DMS153 (cell line): ENCODE data around the gene SLC39A1.
A peak's percentile ranks its signal among the peaks of the same experiment; 100 is the strongest.

Experiments
- DNase-seq: peaks from one replicate; lab custom pipeline; 2025; lab: John Stamatoyannopoulos, UW

SLC39A1 gene

GRCh38 chr1:153977250-153978240 is 14.2 kb upstream of the SLC39A1 start, which contains the start of gene JTB:
Gene JTB, minus strand, starts transcription at chr1:153977674. Its CDS starts 422 bp downstream, at chr1:153977252.
- peak; percentile 75 for DNase-seq

GRCh38 chr1:153976819-153977249 is 13.5 kb upstream of the SLC39A1 start:
- DNase-seq: no peak

DNA sequence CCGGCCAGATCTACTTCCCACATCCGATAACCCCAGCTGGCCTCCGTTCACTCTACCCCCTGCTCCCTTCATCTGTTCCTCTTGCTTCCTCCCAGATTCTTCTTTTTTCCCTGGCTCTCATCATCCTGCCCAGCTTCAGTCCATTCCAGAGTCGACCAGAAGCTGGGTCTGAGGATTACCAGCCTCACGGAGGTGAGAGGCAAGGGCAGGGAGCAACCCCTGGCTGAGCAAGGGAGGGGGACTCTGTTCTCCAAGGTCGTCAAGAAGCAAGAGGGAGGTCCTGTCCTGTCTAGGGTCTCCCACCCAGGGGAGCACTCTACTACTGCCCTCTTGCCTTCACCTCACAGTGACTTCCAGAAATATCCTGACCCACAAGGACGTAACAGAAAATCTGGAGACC is 10.2 kb upstream of the SLC39A1 start:
- DNase-seq: no peak

GRCh38 chr1:153973071-153973470 is 9.7 kb upstream of the SLC39A1 start:
- no peak for DNase-seq

DNA sequence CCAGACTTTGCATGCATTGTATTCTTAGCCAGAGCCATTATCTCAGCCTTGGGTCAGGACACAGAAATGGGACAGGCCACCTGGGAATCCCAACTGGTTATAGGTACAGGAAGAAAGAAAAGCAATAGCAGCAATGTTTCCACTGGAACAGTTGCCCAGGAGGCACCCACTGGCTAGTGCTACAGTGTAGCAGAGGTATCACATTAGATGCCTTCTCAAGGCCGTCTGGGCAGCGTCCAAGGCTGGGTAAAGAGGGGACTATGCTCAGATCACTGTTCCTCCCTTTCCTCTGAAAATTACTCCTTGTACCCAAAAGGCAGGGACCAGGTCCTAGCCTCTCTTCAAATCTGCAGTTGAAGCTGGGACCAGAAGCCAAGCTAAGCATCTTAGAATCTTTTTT is 7.0 kb upstream of the SLC39A1 start:
- DNase-seq: no peak

DNA sequence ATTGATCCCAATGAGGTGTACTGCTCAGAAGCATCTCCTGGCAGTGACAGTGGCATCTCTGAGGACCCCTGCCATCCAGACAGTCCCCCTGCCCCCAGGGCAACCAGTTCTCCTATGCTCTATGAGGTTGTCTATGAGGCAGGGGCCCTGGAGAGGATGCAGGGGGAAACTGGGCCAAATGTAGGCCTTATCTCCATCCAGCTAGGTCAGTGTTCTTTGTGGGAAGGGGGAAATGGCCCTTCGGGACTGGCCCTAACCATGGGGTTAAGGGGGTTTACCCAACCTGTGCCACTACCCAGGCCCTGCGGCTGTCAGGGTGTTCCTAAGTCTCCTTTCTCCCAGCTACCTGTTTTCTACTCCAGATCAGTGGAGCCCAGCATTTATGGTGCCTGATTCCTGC is 5.6 kb upstream of the SLC39A1 start:
- DNase-seq: no peak

DNA sequence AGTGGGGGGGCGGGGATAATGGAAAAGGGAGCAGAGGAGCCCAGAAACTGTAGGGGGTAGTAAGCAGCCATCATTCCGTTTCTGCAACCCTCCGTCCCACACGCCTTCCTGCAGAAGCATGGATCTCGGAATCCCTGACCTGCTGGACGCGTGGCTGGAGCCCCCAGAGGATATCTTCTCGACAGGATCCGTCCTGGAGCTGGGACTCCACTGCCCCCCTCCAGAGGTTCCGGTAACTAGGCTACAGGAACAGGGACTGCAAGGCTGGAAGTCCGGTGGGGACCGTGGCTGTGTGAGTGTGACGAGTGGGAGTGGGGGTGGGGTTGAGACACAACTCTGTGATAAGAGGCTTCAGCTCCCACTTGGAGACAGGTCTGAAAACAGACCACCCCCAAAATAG is 5.1 kb upstream of the SLC39A1 start:
- DNase-seq: no peak

- peak; percentile 70 for DNase-seq
Observed at GRCh38 chr1:153968000-153968363, 4.6 kb upstream of the SLC39A1 start.

DNA sequence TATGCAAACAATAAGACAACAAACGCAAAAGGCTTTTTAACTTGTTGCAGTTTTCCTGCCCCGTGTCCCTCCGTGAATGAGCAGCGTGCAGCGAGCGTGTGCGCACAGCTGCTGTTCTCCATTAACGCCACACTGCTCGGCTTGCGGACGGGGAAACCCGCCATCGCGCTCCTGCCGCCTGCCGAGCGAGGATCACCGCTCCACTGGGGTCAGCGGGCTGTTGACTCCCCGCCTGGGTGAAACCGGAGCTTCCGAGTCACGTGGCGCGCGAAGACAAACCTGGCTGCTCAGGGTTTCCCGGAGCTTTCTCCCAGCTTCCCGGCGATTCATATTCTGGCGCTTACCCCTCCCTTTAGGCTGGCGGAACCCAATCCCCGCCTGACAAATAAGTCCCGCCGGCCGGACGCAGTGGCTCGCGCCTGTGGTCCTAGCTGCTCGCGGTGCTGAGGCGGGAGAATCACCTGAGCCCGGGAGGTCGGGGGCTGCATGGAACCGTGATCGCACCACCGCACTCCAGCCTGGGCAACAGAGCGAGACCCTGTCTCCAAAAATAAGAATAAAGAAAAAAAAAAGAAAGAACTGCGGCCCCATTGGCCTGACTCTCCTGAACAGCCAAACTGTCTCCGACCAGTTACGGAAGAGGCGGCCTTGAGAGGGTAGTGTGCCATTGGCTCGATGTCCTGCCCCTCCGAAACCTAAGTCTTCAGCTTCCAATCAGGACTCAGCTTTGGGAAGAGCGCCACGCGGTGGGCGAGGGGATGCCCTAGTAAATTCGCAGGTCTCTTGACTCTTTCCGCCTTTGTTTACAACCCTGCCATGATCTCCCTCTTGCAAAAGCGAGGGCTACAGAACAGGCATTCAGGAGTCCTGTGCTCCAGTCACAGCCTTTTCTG is 4.0 kb upstream of the SLC39A1 start, which contains the start of gene CREB3L4:
Gene CREB3L4 (plus strand): TSS at position 796 of the 893 bp plus-strand sequence. CDS start 624 bp downstream, outside the sequence.
- peak; percentile 99 for DNase-seq

DNA sequence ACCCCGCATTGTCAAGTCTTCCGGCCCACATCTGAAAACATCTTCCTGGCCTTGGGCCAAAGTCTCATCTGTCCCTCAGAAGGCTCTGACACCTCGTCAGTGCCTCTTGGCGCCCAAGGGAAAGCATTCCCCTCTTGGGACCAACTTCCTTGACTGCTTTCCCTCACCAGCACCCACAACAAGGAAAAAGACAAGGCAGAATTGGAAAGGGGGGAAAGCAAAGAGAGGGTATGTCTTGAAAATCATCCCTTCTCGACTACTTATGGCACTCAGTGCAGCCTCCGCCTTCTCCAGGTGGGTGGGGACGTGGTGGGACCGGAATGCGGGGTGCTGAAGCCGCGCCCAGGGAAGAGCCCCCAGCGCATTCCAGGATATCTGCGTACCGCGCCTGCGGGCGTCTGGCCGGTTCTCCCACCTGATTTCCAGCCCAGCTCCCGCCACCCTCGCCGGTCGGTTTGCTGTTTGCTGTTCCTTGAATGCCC is 554 bp upstream of the SLC39A1 start:
- no peak for DNase-seq

DNA sequence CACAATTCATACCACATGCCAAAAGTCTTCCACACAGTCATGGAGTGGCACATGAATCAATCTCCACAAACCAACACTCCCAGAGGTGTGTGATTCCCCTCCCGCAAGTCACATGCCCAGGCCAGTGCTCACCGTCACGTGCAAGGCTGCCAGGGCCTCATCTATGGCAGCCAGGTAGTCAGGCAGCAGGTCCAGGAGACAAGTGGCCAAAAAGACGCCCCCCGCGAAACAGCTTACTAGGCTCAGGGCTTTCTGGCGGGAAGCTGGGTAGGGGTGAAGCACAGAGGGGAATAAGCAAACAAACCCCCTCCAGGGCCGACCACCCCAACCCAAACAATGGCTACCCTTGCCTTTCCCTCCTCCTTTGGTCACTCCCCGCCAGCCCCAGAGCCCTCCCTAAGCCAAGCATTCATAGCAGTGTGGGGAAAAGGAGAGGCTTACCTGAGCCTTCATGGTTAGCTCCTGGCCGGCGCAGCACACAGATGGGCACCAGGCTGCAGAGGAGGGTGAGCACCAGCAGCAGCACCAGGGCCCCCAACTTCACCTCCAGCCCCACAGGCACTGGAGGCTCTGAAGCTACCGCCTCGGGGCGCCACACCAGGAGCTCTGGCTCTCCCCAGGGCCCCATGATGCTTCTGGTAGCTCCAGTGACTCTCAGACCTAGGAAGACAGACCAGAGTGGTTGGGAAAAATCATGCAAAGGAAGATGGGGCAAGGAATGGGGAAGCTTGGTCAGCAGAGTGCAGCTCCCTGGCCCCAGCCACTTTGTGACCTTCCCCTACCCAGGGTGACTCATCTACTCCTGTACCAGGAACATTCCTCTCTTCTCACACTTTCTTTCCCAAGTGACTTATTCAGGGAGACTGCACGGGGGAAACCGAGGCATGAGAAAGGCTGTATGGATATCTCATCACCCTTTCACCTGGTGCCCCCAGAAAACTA is 978 bp downstream of the SLC39A1 start:
- DNase-seq: no peak

DNA sequence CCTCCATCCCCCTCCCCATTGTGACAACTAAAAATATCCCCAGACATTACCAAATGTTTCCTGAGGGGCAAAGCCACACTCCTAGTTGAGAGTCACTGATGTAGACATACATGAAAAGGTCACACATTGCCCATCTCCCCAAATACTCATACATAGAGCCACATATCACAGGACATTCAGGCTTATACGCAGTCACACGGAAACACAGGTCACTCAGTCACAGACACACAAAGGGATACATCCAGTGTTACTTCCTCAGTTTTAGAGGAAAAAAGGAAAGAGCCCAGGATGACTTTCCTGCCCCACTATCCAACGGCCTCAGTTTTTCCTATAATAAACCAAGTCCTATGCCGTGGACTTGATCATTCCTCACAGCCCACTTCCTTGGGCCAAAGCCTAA is 1.9 kb downstream of the SLC39A1 start:
- no peak for DNase-seq

- no peak for DNase-seq
Observed at GRCh38 chr1:153960206-153960605, 3.1 kb downstream of the SLC39A1 start.

DNA sequence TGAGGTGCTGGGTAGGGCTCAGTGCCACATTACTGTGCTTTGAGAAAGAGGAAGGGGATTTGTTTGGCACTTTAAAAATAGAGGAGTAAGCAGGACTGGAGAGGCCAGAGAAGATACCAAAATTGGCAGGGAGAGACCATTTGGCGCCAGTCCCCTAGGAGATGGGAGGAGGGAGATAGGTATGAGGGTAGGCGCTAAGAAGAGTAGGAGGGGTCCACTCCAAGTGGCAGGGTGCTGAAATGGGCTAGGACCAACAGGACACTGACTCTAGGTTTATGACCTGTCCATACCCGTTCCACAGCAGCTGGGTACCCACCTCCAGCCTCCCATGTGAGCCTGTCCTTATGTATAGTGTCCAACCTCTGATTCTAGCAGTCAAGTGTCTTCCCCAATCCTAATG is 3.9 kb downstream of the SLC39A1 start:
- DNase-seq: no peak

DNA sequence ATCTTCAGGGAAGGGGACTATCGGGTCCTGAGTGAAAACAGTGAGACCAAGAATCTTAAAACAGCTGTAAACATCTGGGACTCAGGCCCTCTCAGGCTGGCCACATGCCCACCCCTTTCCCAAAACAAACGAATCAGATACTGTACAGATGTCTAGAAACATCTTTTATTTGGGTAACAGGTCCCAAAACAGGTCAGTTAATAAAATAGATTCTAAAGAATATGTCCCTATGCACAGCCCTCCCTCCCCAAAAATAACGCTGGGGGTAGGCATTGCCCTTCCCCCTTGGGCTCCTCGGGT is 4.4 kb downstream of the SLC39A1 start:
- no peak for DNase-seq

DNA sequence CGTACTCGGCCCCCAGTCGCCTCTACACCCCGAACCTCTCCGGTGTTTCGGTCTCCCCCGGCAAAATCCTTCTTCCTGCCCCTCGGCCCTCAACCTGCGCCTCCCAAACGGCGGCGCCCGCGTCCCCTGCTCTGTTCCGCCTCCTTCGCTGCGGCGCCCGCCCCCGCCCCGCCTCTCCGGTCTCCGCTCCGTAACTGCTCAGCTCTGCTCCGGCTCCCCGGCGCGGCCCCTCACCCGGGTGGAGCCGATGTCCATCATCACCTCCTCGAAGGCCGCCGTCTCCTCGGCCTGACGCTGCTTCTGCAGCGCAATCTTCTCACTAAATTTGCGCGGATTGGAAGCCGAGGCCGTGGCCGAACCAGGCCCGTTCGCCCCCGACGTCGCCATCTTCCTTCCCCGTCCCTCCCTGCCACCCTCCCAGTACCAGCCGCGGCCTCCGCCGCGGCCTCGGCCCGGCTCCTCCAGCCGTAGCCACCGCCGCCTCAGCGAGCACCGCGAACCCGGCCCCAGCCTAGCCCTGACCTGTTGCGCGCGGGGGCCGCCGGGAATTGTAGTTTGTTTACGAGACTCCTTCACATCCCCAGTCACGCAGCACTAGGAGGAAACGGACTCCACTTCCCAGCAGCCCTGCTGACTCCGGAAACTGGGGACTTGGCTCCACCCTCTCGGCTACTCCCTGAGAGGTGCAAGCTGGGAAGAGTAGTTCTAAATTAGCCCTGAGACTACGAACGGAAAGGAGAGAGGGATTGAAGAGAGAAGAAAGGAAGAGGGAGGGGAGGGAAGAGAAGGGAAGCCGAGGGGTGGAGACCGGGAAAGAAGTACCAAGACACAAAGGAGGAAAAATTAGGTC is 5.0 kb downstream of the SLC39A1 start, which contains the start of gene CRTC2:
Gene CRTC2 (minus strand): TSS at position 502 of the 850 bp plus-strand sequence. CDS start 115 bp downstream, at position 387.
- peak; percentile 99 for DNase-seq

- DNase-seq: no peak
Observed at GRCh38 chr1:153957744-153958110, 5.6 kb downstream of the SLC39A1 start.

DNA sequence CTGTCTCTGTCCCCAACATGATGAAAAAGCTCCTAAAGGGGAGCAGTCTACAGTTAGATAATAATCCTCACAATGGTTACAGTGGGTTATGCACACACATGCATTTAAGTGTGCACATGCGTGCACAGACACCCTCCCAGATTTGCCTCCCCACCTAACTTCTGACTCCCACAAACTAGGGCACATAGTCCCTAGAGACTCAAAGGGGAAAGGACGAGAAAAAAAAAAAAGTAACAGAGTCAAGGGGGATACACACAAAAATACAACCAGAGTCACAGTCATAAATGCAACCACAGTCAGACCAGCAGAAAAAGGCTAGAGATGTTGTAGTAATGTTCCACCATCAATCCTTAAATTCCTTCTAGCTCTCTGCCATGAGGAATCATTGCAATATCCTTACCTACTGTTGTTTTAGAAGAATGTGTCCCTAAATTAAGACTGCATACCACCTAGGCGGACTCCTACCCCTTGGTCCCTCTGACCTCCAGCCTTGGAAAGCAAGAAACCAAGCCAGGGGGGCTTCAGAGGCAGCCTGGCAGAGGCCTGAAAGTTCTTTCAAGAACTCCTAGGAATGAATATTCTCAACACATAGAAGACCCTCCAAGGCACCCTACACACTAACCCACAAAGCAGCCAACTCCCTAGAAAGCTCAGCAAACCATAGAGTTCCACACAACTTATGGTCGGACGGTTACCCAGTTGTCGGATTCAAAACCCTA is 6.2 kb downstream of the SLC39A1 start:
- no peak for DNase-seq

GRCh38 chr1:153954826-153955225 is 8.5 kb downstream of the SLC39A1 start:
- DNase-seq: no peak
